Measurements from ENCODE around the gene ZNF175.
"Not testable (repeated sequence)": the region's sequence is repeated elsewhere in the genome, so short reads cannot be mapped to it uniquely, and the experiment has no call there.

Gene ZNF175

DNA sequence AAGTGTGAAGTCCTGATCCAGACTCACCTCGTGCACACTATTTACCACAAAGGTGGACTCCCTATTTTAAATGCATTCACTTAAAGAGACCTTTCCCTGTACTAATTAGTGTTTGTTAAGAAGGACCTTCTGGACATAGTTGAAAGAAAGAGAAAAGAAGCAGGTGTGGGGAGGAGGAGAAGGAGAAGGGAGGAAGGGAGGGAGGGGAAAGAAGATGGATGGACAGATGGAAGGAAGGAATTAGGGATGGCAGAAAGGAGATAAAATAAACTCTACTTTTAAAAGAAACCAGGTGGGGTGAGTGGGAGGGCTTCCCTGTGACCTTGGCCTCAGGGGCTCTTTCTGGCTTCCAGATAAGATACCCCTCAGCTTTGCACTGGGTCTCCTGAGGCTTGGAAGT is 21.4 kb downstream of the ZNF175 start:
- no peak for DNase-seq

DNA sequence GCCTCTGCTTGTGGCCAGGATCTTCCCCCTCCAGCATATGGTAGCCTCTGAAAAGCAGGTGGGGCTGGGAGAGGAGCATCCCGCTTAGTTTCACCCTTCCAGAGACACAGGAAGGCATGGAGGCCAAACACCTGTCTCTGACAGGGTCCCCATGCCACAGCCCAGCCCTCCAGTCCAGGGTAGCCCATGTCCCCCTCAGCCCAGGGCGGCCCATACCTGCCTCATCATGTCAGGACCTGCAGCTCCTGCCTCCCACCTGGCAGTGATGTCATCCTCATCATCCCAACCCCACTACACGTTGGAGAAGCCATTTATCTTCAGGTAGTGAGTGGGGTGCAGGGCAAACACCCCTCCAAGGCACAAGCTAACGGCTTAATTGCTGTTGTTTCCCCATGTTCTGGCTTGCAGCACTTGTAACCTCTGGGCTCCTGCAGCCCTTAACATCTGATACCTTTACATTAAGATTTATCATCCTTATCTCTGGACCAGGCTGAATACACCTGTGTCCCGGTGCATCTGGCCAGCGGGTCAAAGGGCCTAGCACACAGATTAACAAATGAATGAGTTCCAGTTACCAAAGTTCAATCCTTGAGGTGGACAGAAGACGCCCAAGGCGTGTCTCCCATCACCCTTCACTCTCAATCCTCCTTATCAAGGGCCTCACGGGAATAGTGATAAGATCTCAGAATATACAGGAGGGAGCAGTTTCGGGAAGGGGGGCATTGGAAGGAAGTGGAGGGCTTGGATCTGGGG is 22.2 kb downstream of the ZNF175 start:
- DNase-seq, result no peak

- peak; percentile 95 for DNase-seq
Observed at GRCh38 chr19:51593969-51594773, 23.1 kb downstream of the ZNF175 start.

GRCh38 chr19:51594774-51595109 is 23.7 kb downstream of the ZNF175 start:
- DNase-seq, result no peak

DNA sequence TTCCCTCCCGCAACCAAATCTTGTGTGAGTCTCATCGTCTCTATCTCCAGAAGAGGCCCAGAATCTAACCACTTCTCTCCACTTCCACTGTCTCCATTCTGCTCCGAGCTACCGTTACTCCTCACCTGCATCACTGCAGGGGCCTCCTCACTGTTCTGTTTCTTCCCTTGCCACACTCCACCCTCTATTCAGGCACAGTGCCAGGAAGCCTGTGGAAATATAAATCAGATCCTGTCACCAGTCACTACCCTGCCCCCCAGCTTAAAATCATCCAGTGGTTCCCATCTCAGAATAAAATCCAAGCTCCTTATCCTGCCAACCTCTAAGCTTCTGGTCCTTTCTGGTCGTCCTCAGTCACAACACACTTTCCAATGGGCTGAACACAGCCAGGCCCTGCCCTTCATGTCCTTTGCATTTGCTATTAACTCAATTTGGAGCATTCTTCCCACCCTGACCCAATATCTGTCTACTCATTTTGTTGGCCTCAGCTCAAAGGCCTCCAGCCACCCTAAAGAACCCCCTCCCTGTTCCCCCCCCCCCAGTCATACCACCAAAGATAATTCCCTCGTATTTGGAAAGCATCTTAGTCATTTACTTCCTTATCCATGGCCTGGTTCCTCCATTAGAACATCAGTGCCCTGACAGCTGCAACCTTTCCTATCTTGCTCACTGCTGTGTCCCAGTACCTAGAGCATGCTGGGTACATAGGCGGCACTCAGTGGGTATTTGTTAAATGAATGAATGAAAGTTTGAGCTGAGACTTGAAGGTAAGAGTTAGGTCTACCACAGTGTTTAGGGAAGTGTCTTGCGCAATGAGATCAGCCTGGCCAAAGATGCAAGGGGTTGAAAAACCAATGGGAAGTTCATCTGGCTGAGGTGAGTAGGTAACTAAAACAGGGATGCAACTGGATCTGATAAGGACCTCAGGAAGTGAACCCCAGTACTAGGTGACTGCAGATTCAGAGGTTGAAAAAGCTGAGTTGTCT is 24.4 kb downstream of the ZNF175 start:
- no peak for DNase-seq

DNA sequence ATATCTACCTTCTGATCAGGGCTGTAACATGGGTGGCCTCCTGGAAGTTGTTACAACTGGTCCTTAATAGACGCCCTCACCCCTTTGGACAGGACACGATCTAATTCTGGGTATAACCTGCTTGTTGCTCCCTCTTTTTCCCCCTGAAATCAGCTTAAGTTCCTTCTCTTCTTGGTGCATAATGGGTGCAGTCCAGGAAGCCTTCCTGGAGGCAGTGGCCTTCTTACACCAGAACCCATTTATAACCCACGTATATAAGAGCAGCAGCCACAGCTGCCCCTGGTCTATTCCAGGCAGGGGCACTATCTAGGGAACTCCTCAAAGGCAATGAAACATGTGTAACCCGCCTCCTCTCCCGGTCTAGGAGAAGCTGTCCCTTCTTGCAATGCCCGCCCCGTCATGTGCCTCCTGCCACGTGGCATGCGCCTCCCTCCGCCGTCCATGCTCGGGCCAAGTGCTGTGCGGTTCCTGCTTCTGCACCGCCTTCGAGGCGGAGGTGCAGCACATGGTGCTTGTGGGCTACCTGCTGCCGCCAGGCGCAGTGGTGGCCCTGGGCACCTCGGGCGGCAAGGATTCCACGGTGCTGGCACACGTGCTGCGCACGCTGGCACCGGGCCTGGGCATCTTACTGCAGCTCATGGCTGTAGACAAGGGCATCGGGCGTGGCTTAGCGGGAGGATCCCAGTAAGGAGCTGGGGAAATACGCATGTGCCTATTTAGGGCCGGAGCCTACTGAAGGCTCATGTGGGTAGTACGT is 27.3 kb downstream of the ZNF175 start:
- no peak for DNase-seq

GRCh38 chr19:51599084-51599483 is 28.0 kb downstream of the ZNF175 start:
- DNase-seq, result no peak

DNA sequence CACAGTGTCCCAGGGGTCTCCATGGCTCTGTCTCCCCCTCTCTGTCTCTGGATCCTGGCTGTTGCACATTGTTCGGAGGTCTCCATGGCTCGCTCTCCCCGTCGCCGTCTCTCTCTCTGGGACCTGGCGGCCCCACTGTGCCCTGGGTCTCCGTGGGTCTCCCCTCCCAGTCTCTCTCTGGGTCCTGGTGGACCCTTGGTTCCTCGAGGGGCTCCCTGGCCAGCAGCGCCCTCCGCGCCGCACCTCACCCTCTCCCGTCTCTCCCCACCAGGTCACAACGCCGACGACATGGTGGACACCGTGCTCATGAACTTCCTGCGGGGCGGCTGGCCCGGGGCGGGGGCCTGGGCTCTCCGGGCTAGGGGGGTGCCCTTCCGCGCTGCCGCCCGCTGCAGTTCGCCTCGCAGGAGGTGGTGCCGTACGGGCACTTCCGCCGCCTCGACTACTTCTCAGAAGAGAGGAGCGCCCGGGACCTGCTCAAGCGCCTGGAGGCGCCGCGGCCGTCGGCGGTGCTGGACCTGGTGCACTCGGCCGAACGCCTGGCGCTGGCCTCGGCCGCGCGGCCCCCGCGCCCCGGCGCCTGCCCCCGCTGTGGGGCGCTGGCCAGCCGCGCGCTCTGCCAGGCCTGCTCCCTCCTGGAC is 30.0 kb downstream of the ZNF175 start:
- DNase-seq, result no peak

DNA sequence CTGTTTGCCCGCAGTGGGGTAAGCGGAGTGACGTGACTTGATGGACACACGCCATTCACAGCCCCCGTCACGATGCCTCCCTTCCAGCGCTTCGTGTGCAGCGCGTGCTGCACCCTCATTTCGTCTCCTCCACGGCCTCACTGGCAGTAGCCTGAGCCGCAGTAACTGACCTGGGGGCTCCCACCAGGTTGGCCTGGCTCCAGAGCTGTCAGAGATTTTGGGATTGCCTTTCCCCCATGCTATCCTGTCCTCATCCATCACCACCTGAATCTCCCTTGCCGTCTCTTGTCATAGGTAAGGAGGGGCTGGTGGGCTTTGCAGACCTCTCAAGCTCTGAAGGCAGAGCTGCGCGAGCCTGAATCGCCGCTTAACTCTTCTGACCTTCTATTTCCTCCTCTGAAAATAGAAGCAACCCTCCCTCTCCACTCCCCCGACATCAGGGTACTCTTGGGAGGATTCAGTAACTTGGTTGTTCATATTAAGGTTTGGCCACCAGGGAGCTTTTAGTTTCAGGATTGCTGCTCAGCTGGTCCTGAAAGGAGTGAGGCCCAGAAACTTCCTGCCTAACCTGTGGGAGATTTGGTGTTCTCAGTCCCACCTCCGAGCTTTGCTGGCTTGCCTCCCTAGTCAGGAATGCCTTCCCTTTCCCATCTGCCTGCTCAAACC is 31.2 kb downstream of the ZNF175 start:
- no peak for DNase-seq

GRCh38 chr19:51607077-51607476 is 36.0 kb downstream of the ZNF175 start:
- no peak for DNase-seq

DNA sequence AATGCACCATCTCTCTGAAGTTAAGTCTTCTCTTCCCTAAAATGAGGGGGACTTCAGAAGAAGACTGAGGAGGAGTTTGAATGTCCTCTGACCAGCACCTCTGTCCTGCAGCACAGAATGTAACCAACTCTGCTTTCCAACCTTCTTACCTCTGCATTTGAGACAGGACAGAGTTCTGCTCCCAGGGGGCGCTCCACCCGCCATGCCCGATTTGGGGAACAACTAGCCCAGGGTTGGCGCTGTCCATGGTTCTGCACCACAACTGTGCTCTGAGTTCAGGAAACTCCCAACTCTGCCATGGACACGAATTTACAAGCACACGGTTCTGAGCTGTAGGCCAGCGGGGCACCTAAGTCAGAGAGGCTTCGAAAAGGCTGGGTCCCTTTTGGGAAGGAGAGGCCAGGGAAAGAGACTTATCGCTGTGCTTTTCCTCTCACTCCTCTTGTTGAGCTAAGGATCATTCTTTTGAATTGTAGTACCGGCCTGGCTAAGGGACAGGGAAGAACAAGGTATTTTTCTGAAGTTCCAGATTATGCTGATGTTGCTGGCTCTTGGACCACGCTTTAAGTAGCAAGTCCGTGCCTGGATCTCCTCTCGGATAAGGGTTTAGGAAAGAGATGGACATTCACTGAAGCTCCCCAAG is 37.0 kb downstream of the ZNF175 start:
- DNase-seq, result peak; percentile 57

- no peak for DNase-seq
Observed at GRCh38 chr19:51610576-51610975, 39.5 kb downstream of the ZNF175 start.

GRCh38 chr19:51614789-51615188 is 43.7 kb downstream of the ZNF175 start:
- no peak for DNase-seq

DNA sequence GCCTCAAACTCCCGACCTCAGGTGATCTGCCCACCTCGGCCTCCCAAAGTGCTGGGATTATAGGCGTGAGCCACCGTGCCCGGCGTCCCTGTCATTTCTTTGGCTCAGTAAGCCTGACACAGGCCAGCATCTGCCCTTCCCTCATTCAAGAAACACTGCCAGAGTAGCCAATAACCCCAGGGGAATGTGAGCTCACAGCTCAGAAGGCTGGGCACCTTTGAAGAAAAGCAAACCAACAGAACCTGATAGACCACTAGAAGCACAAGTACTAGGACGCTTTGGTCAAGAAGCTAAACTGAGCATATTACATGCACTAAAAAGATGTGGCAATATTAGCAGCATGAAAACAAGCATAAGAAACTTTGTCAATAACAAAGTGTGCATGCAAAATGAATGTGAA is 44.9 kb downstream of the ZNF175 start:
- DNase-seq, result no peak

DNA sequence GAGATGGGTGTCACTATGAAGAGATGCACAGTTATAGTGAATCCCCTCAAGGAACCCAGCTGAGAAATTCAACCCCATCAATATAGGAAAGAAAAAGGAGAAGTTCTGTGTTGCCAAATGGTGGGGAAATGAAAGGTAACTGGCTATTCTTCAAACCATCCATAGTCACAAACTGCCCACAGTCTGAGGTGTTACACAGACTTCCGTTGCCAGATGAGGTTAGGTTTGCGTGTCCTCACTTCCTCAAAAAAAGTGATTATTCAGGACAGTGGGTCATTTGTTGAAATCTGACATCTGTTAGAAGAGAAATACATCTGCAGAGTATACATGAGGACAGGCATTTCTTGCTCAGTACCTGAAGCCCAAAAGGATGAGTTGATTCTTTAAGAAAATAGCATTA is 50.1 kb downstream of the ZNF175 start:
- DNase-seq, result no peak

DNA sequence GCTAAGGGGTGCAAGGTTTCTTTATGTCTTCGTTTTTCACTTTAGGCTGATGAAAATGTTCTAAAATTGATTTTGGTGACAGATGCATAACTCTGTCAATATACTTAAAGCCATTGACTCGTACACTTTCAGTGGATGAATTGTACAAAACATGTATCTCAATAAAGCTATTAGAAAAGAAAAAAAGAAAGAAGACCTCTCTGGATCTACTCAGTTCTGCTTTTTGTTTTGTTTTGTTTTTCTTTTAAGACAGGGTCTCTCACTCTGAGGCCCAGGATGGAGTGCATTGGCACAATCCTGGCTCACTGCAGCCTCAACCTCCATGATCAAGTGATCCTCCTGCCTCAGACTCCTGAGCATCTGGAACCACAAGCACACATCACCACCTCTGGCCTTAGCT is 55.6 kb downstream of the ZNF175 start:
- no peak for DNase-seq

DNA sequence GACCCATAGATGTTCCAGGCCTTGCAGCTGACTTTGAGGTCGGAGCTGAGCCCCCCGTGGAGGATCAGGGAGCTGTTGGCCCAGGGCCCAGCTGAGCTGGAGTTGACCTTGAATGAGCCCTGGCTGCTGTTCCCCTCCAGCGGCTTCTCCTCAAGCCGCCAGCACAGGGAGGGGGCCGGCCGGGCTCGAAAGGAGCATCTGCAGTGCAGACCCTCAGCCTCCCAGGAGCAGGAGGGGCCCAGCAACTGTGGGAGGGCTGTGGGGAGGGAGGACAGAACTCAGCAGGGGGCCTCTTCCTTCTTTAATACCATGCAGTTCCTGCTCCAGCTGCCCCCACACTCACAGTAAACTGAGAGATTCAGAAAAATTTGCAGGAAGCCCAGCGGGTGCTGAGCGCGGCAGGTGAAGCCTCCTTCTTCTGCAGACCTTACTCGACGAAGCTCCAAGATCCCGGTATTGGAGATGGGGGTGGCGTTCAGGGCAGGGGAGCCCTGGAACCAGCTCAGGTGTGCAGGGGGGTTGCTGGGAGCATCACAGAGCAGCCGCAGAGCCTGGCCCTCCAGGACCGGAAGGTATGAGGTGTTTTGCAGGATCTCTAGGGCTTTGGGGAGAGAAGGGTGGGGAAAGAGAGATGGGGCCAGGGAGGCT is 56.5 kb downstream of the ZNF175 start:
- no peak for DNase-seq

DNA sequence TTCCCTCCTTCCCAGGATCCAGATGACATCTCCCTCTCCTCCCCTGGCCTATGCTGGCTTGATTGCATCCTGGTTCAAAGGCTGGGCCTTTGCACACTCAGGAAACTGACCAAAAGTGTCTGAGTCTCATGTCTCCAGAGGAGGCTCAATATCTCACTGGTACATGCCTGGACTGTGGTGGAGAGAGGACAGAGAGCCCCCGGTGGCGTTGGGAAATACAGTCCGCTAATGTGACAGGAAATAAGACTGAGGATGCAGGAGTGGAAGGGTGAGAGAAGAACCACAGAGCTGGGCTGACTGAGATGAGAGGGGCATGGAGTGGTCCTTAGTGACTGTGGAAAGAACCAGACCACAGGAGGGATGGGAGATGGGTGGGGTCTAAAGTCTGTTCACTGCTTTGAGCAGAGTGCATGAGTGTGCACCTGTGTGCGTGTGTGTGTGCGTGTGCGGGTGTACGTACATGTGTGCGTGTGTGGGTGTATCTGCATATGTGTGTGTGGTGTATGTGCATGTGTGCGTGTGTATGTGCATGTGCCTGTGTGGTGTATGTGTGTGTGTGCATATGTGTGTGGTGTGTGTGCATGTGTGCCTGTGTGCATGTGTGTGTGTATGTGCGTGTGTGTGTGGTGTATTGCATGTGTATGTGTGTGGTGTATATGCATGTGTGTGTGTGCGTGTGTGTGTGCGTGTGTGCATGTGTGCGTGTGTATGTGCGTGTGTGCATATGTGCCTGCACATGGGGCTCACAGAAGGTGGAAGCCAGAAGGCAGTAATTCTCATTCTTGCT is 57.3 kb downstream of the ZNF175 start:
- no peak for DNase-seq

- DNase-seq, result not testable (repeated sequence)
Observed at GRCh38 chr19:51630315-51630714, 59.2 kb downstream of the ZNF175 start, which contains the start of gene SIGLEC5. Gene SIGLEC5, minus strand, starts transcription at chr19:51630401. Its CDS starts 66 bp downstream, at chr19:51630335.

Measured in stimulated activated CD4-positive, alpha-beta T cell treated with anti-CD3 and anti-CD28 coated beads, Interleukin-12 subunit alpha, Interleukin-12 subunit beta, amount 100 ng/mL, for 4 hours (primary cell).